UCSD-AML1 (cell line): ENCODE results near the gene ORC2.
A peak's percentile ranks its signal among the peaks of the same experiment; 100 is the strongest.
"Not testable (repeated sequence)": the region's sequence is repeated elsewhere in the genome, so short reads cannot be mapped to it uniquely, and the experiment has no call there.

Experiments used
- DNase-seq: peaks from one replicate; lab custom pipeline; 2025; ENCODE audit not compliant: unreplicated experiment; lab: John Stamatoyannopoulos, UW

ORC2 gene

GRCh38 chr2:200963124-200963917 lies at the start of gene ORC2:
ORC2 (minus strand) TSS chr2:200963660; CDS start chr2:200958123, 5,537 bp downstream.
- peak; percentile 94 for DNase-seq

GRCh38 chr2:201008296-201008829 lies 44.9 kb upstream of the ORC2 start:
- DNase-seq, result no peak

- DNase-seq, result no peak
These were observed 44.1 kb upstream of the ORC2 start for GRCh38 chr2:201007584-201007998.

- no peak for DNase-seq
These were observed 43.2 kb upstream of the ORC2 start for GRCh38 chr2:201006704-201007103.

- no peak for DNase-seq
These were observed 40.9 kb upstream of the ORC2 start for GRCh38 chr2:201004370-201004769.

GRCh38 chr2:200993097-200993496 lies 29.6 kb upstream of the ORC2 start:
- DNase-seq, result no peak

GRCh38 chr2:200987137-200987536 lies 23.7 kb upstream of the ORC2 start:
- no peak for DNase-seq

- DNase-seq, result no peak
These were observed 22.3 kb upstream of the ORC2 start for GRCh38 chr2:200985799-200986198.

- DNase-seq, result no peak
These were observed 13.2 kb upstream of the ORC2 start for GRCh38 chr2:200976710-200977109.

GRCh38 chr2:200975672-200976071 lies 12.2 kb upstream of the ORC2 start:
- no peak for DNase-seq

- not testable (repeated sequence) for DNase-seq
These were observed 6.6 kb upstream of the ORC2 start for GRCh38 chr2:200970057-200970456.

GRCh38 chr2:200968735-200969134 lies 5.3 kb upstream of the ORC2 start:
- DNase-seq, result no peak

GRCh38 chr2:200968162-200968561 lies 4.7 kb upstream of the ORC2 start:
- no peak for DNase-seq

GRCh38 chr2:200966770-200967169 lies 3.3 kb upstream of the ORC2 start:
- DNase-seq, result no peak

GRCh38 chr2:200964498-200964897 lies 1.0 kb upstream of the ORC2 start:
- no peak for DNase-seq

GRCh38 chr2:200963918-200964252 lies 425 bp upstream of the ORC2 start:
- DNase-seq, result not testable (repeated sequence)

- no peak for DNase-seq
These were observed 693 bp downstream of the ORC2 start for GRCh38 chr2:200962811-200963123.

- DNase-seq, result no peak
These were observed 1.8 kb downstream of the ORC2 start for GRCh38 chr2:200961674-200962073.

GRCh38 chr2:200950378-200950777 lies 13.1 kb downstream of the ORC2 start:
- no peak for DNase-seq

- DNase-seq, result no peak
These were observed 18.1 kb downstream of the ORC2 start for GRCh38 chr2:200945395-200945729.

GRCh38 chr2:200944467-200945394 lies 18.7 kb downstream of the ORC2 start:
- no peak for DNase-seq

GRCh38 chr2:200943527-200944105 lies 19.8 kb downstream of the ORC2 start:
- DNase-seq, result no peak
